OCI-LY7 (cell line): ENCODE measurements around the gene BAIAP2L1.

Experiments used
- CTCF ChIP-seq: fragments of 200-600 bp; sonication (generic); conservative IDR thresholded peaks from 2 replicates; pipeline ENCODE4 v1.5.1; 2014; ENCODE audit warnings: mild to moderate bottlenecking, antibody characterized with exemption, low read length, moderate library complexity, mixed read lengths
- EZH2phosphoT487 ChIP-seq: fragments of 200-600 bp; sonication (generic); IDR thresholded peaks from 2 replicates; pipeline ENCODE4 v1.6.1; 2018; ENCODE audit warnings: low read depth, borderline replicate concordance, mild to moderate bottlenecking, mixed run types, antibody characterized with exemption, low read length, moderate library complexity, mixed read lengths

GRCh38 chr7:98365863-98366561 lies 34.9 kb downstream of the BAIAP2L1 start:
- no peak for TF ChIP-seq CTCF
- TF ChIP-seq EZH2phosphoT487, result no peak
